IPS DF 6.9 (cell line): Measurements from ENCODE around the gene TSTD2.
"Not testable (repeated sequence)": the region's sequence is repeated elsewhere in the genome, so short reads cannot be mapped to it uniquely, and the experiment has no call there.

ENCODE experiments used
- DNase-seq: peaks from one replicate; pipeline ENCODE4 v3.0.0-alpha.2; 2013; ENCODE audit warnings: low read depth, low spot score
- H3K27ac ChIP-seq: one replicate; pipeline ENCODE4 v1.5.1; 2013; ENCODE audit warnings: low read length, control low read depth
- H3K27me3 ChIP-seq: 2 replicates; pipeline ENCODE4 v1.6.1; 2013; ENCODE audit warnings: mild to moderate bottlenecking, low read length; ENCODE audit not compliant: control insufficient read depth, insufficient read depth
- H3K36me3 ChIP-seq: 2 replicates; pipeline ENCODE4 v1.6.1; 2013; ENCODE audit warnings: low read length; ENCODE audit not compliant: control insufficient read depth, insufficient read depth
- H3K4me1 ChIP-seq: 2 replicates; pipeline ENCODE4 v1.6.1; 2013; ENCODE audit warnings: low read length; ENCODE audit not compliant: control insufficient read depth, insufficient read depth
- H3K4me3 ChIP-seq: 2 replicates; pipeline ENCODE4 v1.5.1; 2013; ENCODE audit warnings: mild to moderate bottlenecking, low read length
- H3K9me3 ChIP-seq: 2 replicates; pipeline ENCODE4 v1.6.1; 2013; ENCODE audit warnings: low read length, inconsistent platforms; ENCODE audit not compliant: control insufficient read depth, insufficient read depth
- WGBS: extraction: QIAGEN DNeasy Blood & Tissue Kit; methylation state at CpG from one replicate; pipeline ENCODE4 v1.1.7; 2013; ENCODE audit warnings: mixed read lengths, missing lambda C conversion rate; ENCODE audit not compliant: insufficient read length, insufficient coverage; 5-methylcytosine and 5-hydroxymethylcytosine counted together

Gene TSTD2

GRCh38 chr9:97574101-97574571 lies 59.0 kb downstream of the TSTD2 start:
- DNase-seq, H3K9me3 ChIP-seq, H3K36me3 ChIP-seq, H3K4me3 ChIP-seq, H3K4me1 ChIP-seq, H3K27me3 ChIP-seq, H3K27ac ChIP-seq: not testable (repeated sequence)
- WGBS, result no CpG with 5 or more reads among the region's 47 CpGs

- DNase-seq, result no peak
- H3K36me3 ChIP-seq, result no peaks in the 10 kb centered on the region
These were observed 59.6 kb downstream of the TSTD2 start for GRCh38 chr9:97573482-97574073.

GRCh38 chr9:97572892-97573365 lies 60.2 kb downstream of the TSTD2 start:
- H3K36me3 ChIP-seq, result no peaks in the 10 kb centered on the region
- no peak overlapping the region for H3K27ac ChIP-seq
- no peak for DNase-seq
- H3K4me3 ChIP-seq, result no peak overlapping the region
- no peaks in the 10 kb centered on the region for H3K4me1 ChIP-seq
- H3K9me3 ChIP-seq, result no peaks in the 10 kb centered on the region
- WGBS, result no CpG with 5 or more reads among the region's 6 CpGs
- no peaks in the 10 kb centered on the region for H3K27me3 ChIP-seq

More at GRCh38 chr9:97573482-97574073, 59.6 kb downstream of the TSTD2 start:
- H3K4me1 ChIP-seq, result no peaks in the 10 kb centered on the region
- no CpG with 5 or more reads among the region's 5 CpGs for WGBS
- no peak overlapping the region for H3K4me3 ChIP-seq
- H3K9me3 ChIP-seq, result no peaks in the 10 kb centered on the region
- H3K27ac ChIP-seq, result no peak overlapping the region
- no peaks in the 10 kb centered on the region for H3K27me3 ChIP-seq

DNA sequence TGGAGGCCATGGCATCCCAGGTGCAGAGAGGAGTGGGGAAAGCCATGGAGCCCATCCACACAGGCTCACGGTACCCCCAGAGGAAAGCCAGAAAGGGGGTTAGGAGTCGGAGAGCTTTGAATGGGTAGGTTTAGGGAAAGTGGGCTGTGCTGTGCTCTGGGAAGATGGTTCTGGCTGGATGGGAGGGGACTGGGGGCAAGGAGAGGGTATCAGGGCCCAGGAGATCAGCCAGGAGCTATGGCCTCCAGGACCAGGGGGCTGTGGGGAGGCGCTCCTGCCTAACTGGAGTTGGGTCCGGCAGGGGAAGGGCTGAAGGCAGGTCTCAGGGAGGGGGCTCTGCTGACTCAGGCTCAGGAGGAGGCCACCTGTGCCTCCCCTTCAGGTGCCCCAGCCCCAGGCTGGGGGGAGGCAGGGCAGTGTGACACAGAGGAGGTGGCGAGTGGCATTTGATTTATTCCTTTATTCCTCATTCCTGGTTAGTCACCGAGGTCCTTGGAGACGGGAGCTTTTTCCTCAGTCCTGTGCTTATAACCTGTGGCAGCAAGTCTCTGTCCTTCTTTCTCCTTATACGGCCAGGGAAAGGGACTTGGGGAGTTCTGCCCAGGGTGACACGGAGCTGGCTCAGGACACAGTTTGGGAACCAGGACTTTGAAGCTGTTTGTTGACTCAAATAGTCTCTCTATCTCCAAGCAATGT lies 60.8 kb downstream of the TSTD2 start:
- no peak for DNase-seq
- no peak overlapping the region for H3K4me3 ChIP-seq
- H3K4me1 ChIP-seq, result no peaks in the 10 kb centered on the region
- H3K27ac ChIP-seq, result no peak overlapping the region
- H3K9me3 ChIP-seq, result no peaks in the 10 kb centered on the region
- H3K27me3 ChIP-seq, result no peaks in the 10 kb centered on the region
- WGBS, result no CpG with 5 or more reads among the region's 9 CpGs
- no peaks in the 10 kb centered on the region for H3K36me3 ChIP-seq

- Histone ChIP-seq H3K36me3 (no peaks in the 10 kb centered on the region), H3K4me1 (no peaks in the 10 kb centered on the region), H3K9me3 (no peaks in the 10 kb centered on the region), H3K27me3 (no peaks in the 10 kb centered on the region), H3K4me3 (no peak overlapping the region), H3K27ac (no peak overlapping the region)
- DNase-seq, result no peak
- WGBS, result no CpG with 5 or more reads among the region's 1 CpG
These were observed 61.5 kb downstream of the TSTD2 start for GRCh38 chr9:97571664-97572063.

- H3K27ac ChIP-seq, result no peak overlapping the region
- DNase-seq, result no peak
- no peaks in the 10 kb centered on the region for H3K27me3 ChIP-seq
- no CpG with 5 or more reads among the region's 6 CpGs for WGBS
- H3K4me1 ChIP-seq, result no peaks in the 10 kb centered on the region
- no peaks in the 10 kb centered on the region for H3K9me3 ChIP-seq
- H3K4me3 ChIP-seq, result no peak overlapping the region
- no peaks in the 10 kb centered on the region for H3K36me3 ChIP-seq
These were observed 62.3 kb downstream of the TSTD2 start for GRCh38 chr9:97570899-97571298.

DNA sequence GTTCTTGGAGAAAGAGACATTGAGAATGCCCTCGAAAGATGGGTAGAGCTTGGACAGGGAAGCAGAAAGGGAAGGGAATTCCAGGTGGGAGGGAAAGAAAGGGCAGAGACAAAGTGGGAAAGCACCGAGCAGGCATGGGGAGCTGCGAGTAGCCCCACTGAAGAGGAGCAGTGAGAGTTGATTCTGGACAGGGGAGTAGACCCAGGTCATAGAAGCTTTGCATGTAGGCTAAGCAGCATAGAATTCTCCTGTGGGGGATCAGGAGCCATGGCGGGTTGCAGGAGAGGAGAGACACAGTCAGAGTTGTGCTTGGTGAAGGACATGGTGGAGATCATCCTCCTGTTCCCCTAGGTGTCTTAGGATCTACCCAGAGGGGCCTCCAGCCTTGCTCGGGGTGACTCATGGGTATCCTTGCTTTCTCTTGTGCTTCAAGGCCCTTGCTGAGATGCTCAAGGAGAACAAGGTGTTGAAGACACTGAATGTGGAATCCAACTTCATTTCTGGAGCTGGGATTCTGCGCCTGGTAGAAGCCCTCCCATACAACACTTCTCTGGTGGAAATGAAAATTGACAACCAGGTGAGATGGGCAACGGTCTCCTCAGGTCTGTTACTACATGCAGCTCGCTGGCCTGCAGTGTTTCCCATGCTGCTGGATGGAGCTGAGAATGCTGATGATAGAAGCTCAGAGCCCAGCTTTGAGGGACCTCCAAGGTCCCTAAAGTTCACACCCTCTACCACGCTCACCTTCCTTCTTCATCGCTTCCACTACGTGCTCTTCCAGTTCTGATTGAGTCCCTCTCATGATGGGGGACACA lies 64.5 kb downstream of the TSTD2 start:
- no CpG with 5 or more reads among the region's 11 CpGs for WGBS
- Histone ChIP-seq H3K4me1 (no peaks in the 10 kb centered on the region), H3K27ac (no peak overlapping the region), H3K9me3 (no peaks in the 10 kb centered on the region), H3K36me3 (no peaks in the 10 kb centered on the region), H3K27me3 (no peaks in the 10 kb centered on the region), H3K4me3 (no peak overlapping the region)
- DNase-seq, result no peak

GRCh38 chr9:97567894-97568202 lies 65.3 kb downstream of the TSTD2 start:
- Histone ChIP-seq H3K27ac (no peak overlapping the region), H3K9me3 (no peaks in the 10 kb centered on the region), H3K4me3 (no peak overlapping the region), H3K36me3 (no peaks in the 10 kb centered on the region), H3K27me3 (no peaks in the 10 kb centered on the region), H3K4me1 (no peaks in the 10 kb centered on the region)
- no CpG with 5 or more reads among the region's 4 CpGs for WGBS
- DNase-seq, result no peak

GRCh38 chr9:97567182-97567893 lies 65.8 kb downstream of the TSTD2 start:
- Histone ChIP-seq H3K36me3 (no peaks in the 10 kb centered on the region), H3K4me3 (no peak overlapping the region), H3K27ac (no peak overlapping the region), H3K9me3 (no peaks in the 10 kb centered on the region), H3K27me3 (no peaks in the 10 kb centered on the region), H3K4me1 (no peaks in the 10 kb centered on the region)
- DNase-seq, result no peak
- no CpG with 5 or more reads among the region's 9 CpGs for WGBS

GRCh38 chr9:97565262-97565661 lies 67.9 kb downstream of the TSTD2 start:
- H3K27me3 ChIP-seq, result no peaks in the 10 kb centered on the region
- H3K9me3 ChIP-seq, result no peaks in the 10 kb centered on the region
- H3K4me3 ChIP-seq, result no peak overlapping the region
- DNase-seq, result no peak
- no peaks in the 10 kb centered on the region for H3K4me1 ChIP-seq
- WGBS, result no CpG with 5 or more reads among the region's 5 CpGs
- no peak overlapping the region for H3K27ac ChIP-seq
- no peaks in the 10 kb centered on the region for H3K36me3 ChIP-seq
